Uterus (tissue), 4 donors: ENCODE results near the gene COL6A1. TPM values are rescaled to one million over a fixed set of nuclear protein-coding genes. Genes with fewer than 3 reads are reported as not detected.

ENCODE experiments used
- DNase-seq, 2 donors: peaks; one replicate each; pipeline ENCODE4 v3.0.0-alpha.2; 2019 to 2020
- H3K27ac ChIP-seq, 2 donors: fragments of 200-600 bp; sonication (generic); 1 replicate in 1 of 2; 2 replicates in 1 of 2; pipeline ENCODE4 v1.5.1; 2016 to 2018
- H3K27me3 ChIP-seq, 2 donors: fragments of 200-600 bp; sonication (generic); one replicate each; pipeline ENCODE4 v1.5.1; 2018 to 2019; ENCODE audit warnings: control low read depth in 1 of 2
- H3K36me3 ChIP-seq, 2 donors: fragments of 200-600 bp; sonication (generic); one replicate each; pipeline ENCODE4 v1.5.1; 2019; ENCODE audit warnings: control low read depth in 1 of 2
- H3K4me1 ChIP-seq, 2 donors: fragments of 200-600 bp; sonication (generic); one replicate each; pipeline ENCODE4 v1.5.1; 2018 to 2019; ENCODE audit warnings: control low read depth in 1 of 2
- H3K4me3 ChIP-seq, 2 donors: fragments of 200-600 bp; sonication (generic); 1 replicate in 1 of 2; 2 replicates in 1 of 2; pipeline ENCODE4 v1.5.1; 2018 to 2019; ENCODE audit warnings: mild to moderate bottlenecking in 1 of 2
- H3K9me3 ChIP-seq, 2 donors: fragments of 200-600 bp; sonication (generic); one replicate each; pipeline ENCODE4 v1.5.1; 2019; ENCODE audit warnings: control low read depth in 1 of 2
- CTCF ChIP-seq, 4 experiments: fragments of 200-600 bp in 2 of 4; fragments of 450-650 bp in 2 of 4; sonication (generic) in 2 of 4; IDR thresholded peaks; one replicate each; pipeline ENCODE4 v1.5.1; 2016 to 2019; ENCODE audit warnings: antibody characterized with exemption in 4 of 4, mild to moderate bottlenecking in 2 of 4, moderate library complexity in 1 of 4
- POLR2A ChIP-seq, 2 donors: fragments of 450-650 bp; IDR thresholded peaks; one replicate each; pipeline ENCODE4 v1.6.1; 2016; ENCODE audit warnings: antibody characterized with exemption in 2 of 2, mild to moderate bottlenecking in 1 of 2, moderate library complexity in 1 of 2
- intact Hi-C: fragments of 100-400 bp; cut with DNase I; formaldehyde crosslinking; loops from one replicate; pipeline ENCODE4 v1.15.1; 2023; ENCODE audit warnings: low total_unique reads
- total RNA-seq, 4 donors: library from RNA; depleted of rRNA in 3 of 4; stranded (reverse); fragments of >200 nt in 3 of 4; gene quantifications; one replicate each; pipeline versions ENCODE4 v1.1.0 to v1.2.4, GENCODE V29; 2014 to 2023
- donor health status: DM: yes; HTN: yes; CAD: no.

COL6A1 gene
- total RNA-seq, 4 donors from 2014 or later, result 621 to 1,160 (median 804) TPM

- H3K4me3 ChIP-seq, result no peak overlapping the region
- no peaks in the 10 kb centered on the region for H3K27me3 ChIP-seq
- no peaks in the 10 kb centered on the region for H3K36me3 ChIP-seq
- H3K27ac ChIP-seq, result no peak overlapping the region
- TF ChIP-seq POLR2A (IDR thresholded peaks at IDR 0.05) (no peak), CTCF (IDR thresholded peaks at IDR 0.05) (no peak)
- intact Hi-C loops, result no loop called here
- H3K9me3 ChIP-seq, result peaks cover 0 to 11% of the 10 kb centered on the region in 2 donors
- no peak for DNase-seq
- no peaks in the 10 kb centered on the region for H3K4me1 ChIP-seq
These were observed 43.7 kb upstream of the COL6A1 start for GRCh38 chr21:45937721-45938452.

- Histone ChIP-seq H3K9me3 (peaks cover 0 to 11% of the 10 kb centered on the region in 2 donors), H3K4me3 (no peak overlapping the region), H3K4me1 (no peaks in the 10 kb centered on the region), H3K36me3 (no peaks in the 10 kb centered on the region), H3K27me3 (no peaks in the 10 kb centered on the region), H3K27ac (no peak overlapping the region)
- DNase-seq, result no peak
- intact Hi-C loops, result no loop called here
- TF ChIP-seq CTCF (IDR thresholded peaks at IDR 0.05) (no peak), POLR2A (IDR thresholded peaks at IDR 0.05) (no peak)
These were observed 43.2 kb upstream of the COL6A1 start for GRCh38 chr21:45938453-45938755.

- Histone ChIP-seq H3K27me3 (no peaks in the 10 kb centered on the region), H3K4me1 (no peaks in the 10 kb centered on the region), H3K9me3 (peaks cover 0 to 11% of the 10 kb centered on the region in 2 donors), H3K27ac (no peak overlapping the region), H3K36me3 (no peaks in the 10 kb centered on the region), H3K4me3 (no peak overlapping the region)
- DNase-seq, result no peak
- intact Hi-C loops, result no loop called here
- no peak for TF ChIP-seq CTCF (IDR thresholded peaks at IDR 0.05)
- no peak for TF ChIP-seq POLR2A (IDR thresholded peaks at IDR 0.05)
These were observed 42.6 kb upstream of the COL6A1 start for GRCh38 chr21:45938811-45939520.

- TF ChIP-seq CTCF (IDR thresholded peaks at IDR 0.05), result no peak
- TF ChIP-seq POLR2A (IDR thresholded peaks at IDR 0.05), result no peak
- Histone ChIP-seq H3K9me3 (peaks cover 0 to 11% of the 10 kb centered on the region in 2 donors), H3K4me3 (no peak overlapping the region), H3K27ac (no peak overlapping the region), H3K4me1 (no peaks in the 10 kb centered on the region), H3K27me3 (no peaks in the 10 kb centered on the region), H3K36me3 (no peaks in the 10 kb centered on the region)
- intact Hi-C loops, result no loop called here
- no peak for DNase-seq
These were observed 42.0 kb upstream of the COL6A1 start for GRCh38 chr21:45939521-45940045.

GRCh38 chr21:45940091-45940490 is 41.5 kb upstream of the COL6A1 start:
- H3K36me3 ChIP-seq, result no peaks in the 10 kb centered on the region
- H3K9me3 ChIP-seq, result peaks cover 0 to 11% of the 10 kb centered on the region in 2 donors
- no peak for TF ChIP-seq POLR2A (IDR thresholded peaks at IDR 0.05)
- no peak for TF ChIP-seq CTCF (IDR thresholded peaks at IDR 0.05)
- DNase-seq, result no peak
- H3K27ac ChIP-seq, result no peak overlapping the region
- H3K4me1 ChIP-seq, result no peaks in the 10 kb centered on the region
- intact Hi-C loops, result no loop called here
- H3K27me3 ChIP-seq, result no peaks in the 10 kb centered on the region
- H3K4me3 ChIP-seq, result no peak overlapping the region
